GM18520 (cell line): Measurements from ENCODE around the gene MBTPS2.
"Not testable (repeated sequence)": the region's sequence is repeated elsewhere in the genome, so short reads cannot be mapped to it uniquely, and the experiment has no call there.

Experiments used
- ATAC-seq: cut with Tn5 transposase; IDR thresholded peaks from one replicate; pipeline ENCODE4 v1.9.1; 2021; ENCODE audit not compliant: unreplicated experiment

MBTPS2 gene

DNA sequence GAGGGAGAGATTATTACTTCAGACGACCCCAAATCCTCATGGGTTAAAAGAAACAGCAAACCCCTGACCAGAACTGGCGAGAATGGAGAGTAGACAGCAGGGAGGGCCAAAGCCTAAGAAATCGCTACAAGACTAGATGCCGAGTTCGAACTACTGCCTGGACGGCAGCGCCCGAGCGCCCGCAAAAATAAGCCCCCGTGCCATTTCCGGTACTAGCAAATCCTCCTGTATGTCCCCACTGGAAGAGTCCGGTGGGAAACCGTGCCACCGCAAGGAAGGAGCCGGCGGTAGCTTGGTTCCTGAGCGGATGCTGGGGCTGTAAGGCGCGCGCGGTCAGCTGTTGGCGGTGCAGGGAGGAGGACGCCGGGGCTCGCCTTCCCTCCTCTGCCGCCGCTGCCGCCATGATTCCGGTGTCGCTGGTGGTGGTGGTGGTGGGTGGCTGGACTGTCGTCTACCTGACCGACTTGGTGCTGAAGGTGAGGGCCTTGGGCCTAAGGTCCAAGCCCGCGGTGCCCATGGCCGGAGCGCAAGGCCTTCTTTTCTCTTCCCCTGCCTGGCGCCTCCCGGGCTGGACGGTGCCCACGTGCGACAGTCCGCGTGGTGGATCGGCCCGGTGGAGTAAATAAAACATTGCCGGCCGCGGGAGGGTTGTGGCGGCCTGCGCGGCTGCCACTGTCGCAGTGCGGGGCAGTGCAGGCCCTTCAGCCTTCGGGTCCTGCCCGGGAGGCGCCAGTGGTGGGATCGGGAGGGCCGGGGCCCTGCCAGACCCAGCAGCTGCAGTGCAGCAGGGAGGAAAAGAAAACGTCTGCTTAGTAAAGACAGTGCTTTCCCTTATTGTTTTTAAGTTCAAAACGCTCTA lies at the start of gene MBTPS2:
Gene MBTPS2, plus strand, starts transcription at position 284 of the 859 bp plus-strand sequence. Its CDS starts 118 bp downstream, at position 402.
- ATAC-seq, result peak; percentile 65

DNA sequence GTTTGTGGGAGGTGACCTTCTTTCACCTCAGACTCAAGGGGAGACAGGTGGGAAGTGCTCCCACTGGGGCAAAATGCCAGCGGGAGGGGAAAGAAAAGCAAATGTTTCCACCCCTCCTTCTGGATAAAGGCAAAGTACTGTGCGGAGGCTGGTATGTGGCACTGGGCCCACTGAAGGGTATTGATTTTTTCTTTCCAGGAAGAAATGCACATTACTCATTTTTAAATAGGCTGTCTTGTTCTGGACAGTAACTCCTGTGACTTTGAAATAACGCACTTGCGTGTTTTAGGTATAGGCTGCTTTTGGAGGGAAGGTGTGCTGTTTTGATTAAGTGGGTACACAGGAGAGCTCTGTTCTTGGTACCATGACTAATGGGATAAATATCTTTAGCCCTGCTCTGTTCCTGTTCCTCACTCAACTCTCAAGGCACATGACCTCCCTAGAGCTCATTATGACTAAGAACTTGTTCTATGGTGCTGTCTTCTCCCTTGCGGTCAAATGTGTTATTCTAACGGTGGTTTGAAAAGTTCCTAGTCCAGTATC lies 40.7 kb upstream of the MBTPS2 start:
- ATAC-seq, result peak; percentile 93

DNA sequence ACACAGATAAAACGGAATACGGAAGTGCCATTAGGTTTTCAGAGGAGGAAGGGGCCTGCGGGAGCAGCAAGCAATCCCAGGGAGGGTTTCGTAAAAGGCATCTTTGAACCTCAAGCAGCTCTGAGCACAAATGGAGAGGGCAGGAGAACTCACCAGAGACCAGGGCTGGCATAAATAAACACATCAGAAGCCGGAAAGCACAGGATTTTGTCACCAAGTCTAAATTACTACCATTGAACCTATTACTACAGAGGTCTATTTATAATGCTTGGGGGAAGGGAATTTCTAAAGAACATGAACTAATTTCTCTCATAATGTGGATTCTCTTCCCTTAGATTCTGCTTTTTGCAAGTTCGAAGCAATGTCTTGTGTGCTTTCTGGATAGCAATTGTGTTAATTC lies 39.6 kb upstream of the MBTPS2 start:
- no peak for ATAC-seq

DNA sequence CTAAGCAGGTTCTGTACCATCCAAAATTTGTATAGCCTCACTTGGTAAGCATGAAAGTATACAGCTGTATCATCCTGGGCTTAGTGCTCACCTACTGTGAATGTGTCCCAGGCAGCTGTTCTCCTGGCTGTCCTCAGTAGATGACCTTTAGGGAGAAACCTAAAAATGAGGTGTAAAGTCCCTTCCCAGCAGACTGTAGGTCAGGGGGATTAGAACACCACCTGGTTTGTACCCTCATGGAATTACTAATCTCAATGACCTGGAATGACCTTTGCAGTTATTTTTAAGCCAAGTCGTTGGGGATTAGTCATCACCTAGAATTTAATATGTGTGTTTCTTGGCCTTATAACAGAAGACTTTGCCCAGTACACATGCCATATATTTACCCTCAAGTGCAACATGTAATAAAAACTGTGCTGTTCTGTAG lies 39.1 kb upstream of the MBTPS2 start:
- no peak for ATAC-seq

DNA sequence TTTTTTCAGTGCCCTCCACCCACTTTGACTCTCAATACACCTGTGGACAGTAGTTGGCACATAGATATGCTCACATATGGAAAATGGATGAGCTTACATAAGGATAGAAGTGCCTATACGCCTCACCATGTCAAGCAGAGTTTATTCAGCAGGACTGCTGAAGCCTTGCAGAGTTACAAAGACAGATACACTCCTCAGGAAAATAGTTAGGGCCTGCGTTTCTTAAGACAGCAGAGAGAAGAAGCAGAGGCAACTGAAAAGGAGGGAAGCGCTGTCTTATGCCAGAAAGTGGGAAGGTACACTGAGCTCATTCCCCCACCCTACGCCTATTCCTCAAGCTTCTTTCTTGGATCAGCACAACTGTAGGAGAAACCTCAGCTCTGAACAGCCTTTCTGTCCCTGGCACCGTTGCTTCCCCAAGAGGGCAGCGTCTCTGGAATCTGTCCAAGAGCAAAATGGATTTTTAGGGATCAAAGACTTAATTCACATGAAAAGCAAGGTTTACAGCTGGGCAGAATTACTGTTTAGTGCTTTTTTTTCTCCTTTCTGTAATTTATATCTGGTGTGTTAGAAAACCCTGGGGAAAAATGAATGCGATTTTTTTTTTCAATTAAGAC lies 37.3 kb upstream of the MBTPS2 start:
- no peak for ATAC-seq

DNA sequence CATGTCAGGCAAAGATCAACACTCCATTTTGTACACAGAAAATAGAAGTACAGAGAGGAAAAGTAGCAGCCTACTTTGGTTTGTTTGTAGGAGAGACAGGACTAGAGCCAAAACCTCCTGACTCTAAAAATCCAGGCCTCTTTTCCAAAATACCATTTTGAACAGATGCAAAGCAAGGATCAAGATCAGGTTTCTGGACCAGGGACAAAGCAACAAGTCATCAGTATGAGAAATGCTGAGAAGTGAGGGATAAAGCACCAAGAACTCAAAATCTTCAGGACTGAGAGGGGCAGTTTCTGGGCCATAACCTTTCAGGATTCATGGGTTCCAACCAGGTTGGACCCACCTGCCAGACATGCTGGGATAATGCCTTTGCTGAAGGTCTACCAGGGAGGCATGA lies 36.6 kb upstream of the MBTPS2 start:
- no peak for ATAC-seq

DNA sequence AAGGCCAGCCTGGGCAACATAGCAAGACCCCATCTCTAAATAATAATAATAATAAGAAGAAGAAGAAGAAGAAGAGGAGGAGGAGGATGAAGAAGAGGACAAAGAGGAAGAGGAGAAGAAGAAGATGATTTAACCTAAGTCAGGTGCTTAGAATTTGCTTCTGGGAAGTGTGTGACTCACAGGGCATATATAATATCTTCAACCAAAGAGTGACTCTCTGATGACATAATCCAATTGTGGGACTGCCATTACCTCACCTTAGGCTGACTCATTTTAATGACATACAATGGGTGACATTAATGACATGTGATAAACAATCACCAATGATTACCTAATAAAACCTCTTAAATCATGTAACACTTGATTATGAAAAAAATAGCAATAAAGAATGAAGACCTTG lies 32.7 kb upstream of the MBTPS2 start:
- no peak for ATAC-seq

DNA sequence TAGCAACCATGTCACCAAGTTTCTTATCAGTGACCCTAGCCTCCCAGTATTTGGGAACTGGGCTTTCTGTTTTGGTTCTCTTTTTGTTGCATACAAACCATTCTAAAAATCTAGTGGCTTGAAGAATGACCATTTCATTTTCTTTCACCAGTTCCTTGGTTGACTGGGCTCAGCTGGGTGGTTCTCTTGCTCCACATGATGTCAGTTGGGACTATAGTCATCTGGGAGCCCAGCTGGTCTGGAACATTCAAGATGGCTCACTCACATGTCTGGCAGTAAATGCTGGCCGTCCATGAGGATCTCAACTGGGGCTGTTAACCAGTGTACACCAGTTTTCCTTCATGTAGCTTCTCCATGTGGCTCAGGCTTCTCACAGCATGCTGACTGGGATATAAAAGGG lies 27.6 kb upstream of the MBTPS2 start:
- ATAC-seq, result no peak

DNA sequence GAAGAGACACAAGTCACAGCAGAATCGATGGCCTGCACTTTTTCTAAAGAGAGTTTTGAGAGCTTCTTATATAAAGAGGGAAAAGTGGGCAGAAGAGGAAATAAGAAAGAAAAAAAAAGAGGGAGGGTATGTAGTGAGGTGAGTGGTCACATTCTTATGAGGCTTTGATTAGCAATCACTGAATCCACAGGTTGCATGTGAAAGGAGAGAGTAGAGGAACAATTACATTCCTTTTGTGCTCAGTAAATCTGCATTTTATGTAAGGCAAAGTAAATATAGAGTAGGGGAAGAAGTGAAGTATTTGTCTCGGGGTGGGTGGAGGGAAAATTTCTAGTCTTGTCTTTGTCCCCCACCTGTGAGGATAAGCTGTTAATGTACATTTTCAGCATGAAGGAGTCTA lies 26.8 kb upstream of the MBTPS2 start:
- ATAC-seq, result no peak

DNA sequence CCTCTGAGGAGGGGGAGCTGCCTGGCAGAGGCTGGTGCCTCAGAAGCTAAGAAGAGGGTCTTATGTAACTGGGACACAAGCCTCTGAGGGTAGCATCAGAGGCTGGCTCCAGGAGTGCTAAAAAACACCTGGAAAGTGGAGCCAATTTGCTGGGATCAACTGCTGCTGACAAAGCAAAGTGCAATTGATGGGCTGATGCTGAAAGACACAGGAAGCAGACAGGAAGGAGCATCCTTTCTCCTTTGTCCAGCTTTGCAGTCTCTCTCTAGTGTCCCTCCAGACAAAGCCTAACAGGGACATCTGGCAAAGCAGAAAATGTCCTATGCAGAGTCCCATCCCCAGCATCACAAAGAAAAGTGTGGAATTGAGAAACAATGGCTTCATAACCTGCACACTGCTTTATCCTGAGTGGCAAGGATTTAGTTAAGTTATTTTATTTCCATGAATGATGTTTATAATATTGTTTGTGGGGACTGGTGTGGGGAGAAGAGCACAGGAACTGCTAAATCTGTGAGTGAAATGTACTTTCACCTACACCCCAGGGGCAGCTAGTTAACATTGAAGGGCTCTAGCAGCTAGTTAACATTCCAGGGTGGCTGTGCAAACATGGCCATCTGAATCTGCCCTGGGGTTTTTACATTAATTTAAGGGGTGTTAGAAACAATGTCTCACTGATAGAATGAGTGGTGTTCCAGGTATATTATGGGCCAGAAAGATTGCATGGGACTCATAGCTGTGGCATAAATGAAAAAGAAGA lies 25.6 kb upstream of the MBTPS2 start:
- ATAC-seq, result no peak

DNA sequence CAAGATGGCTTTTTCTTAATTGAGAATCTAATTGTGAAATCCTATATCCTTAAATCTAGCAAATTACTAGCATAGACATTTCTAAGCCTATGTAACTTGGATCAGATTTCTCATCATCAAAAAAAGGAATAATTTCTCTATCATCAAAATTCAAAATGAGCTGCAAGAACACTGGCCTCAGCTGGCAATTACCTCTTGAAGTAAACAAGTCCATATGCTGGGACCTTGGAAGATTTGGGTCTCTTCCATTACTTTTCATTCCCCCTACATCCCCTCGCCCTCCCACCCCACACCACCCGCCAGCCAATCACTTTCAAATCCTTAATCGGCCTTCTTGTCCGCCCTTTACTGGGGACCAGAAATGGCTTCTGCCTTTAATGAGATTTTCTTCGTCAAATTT lies 23.3 kb upstream of the MBTPS2 start:
- no peak for ATAC-seq

DNA sequence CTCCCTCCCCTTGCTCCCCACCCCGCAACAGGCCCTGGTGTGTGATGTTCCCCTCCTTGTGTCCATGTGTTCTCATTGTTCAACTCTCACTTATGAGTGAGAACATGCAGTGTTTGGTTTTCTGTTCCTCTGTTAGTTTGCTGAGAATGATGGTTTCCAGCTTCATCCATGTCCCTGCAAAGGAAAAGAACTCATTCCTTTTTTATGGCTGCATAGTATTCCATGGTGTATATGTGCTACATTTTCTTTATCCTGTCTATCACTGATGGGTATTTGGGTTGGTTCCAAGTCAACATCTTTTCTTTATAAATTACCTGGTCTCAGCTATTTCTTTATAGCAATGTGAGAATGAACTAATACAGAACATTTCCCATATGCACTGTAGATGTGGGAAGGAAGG lies 19.2 kb upstream of the MBTPS2 start:
- ATAC-seq, result not testable (repeated sequence)

DNA sequence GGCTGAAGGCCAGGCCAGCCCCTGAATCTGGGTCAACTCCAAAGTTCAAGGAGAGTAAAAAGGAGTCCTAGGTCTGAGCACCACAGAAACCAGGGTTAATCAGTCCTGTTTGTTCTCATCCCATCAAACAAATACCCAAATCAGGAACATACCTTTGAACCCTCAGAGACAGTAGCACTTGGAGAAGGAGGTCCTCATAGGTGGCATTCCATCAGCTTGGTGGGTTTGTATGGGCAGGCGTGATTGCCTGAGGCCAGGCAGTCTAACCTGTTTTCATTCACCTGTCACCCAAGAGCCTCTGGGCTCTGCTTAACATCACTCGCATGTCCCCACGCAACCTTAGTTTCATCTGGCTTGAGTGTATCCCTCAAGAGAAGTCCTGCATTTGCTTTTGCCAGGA lies 17.5 kb upstream of the MBTPS2 start:
- ATAC-seq, result no peak

DNA sequence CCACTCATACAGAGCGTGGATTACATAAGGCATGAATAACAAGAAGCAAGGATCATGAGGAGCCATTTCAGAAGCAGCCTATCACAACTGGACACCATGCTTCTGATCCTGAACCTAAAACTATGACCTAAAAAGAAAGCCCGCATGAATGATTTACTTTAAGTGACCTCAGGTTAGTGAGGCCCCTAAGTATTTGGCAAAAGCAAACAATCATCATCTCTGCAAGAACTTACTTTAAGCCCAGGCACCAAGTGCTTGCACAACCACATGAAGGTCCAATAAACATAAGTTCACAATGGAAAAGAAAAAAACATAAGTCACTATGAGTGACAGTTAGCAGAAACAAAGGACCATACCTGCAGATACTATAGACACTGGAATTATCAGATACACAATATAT lies 7.9 kb upstream of the MBTPS2 start:
- no peak for ATAC-seq

DNA sequence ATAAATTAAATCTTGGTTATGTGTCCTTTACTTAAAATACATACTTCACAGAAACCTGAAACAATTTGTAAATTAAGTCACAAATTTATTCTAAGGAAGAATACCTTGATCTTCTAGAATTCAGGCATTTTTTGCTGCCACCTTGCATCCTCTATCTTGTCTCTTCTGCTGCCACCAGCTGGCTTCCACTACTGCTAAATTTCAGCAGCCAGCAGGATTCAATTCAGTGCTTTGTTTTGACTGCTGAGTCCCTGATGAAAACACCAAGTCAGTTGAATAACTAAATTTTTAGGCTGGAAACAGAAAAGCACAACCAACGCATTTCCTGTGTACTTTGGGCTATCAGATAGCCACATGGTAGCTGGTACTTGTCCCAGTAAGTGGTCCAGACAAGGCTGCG lies 2.4 kb upstream of the MBTPS2 start:
- ATAC-seq, result no peak

DNA sequence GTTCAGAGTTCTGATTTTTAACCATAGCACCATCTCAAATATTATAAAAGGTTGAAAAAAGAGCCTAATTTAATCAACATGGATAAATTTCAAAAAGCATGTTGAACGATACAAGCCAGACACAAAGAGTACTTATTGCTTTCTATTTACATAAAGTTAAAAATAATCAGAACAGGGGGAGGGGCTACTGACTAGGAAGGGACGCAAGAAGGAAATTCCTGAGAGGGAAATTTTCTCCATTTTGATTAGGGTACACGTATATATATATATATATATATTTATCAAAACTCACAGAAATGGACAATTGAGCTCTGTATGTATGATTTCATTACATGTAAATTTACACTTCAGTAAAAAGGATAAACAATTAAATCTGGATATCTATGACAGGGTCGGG lies 482 bp upstream of the MBTPS2 start:
- ATAC-seq, result no peak

DNA sequence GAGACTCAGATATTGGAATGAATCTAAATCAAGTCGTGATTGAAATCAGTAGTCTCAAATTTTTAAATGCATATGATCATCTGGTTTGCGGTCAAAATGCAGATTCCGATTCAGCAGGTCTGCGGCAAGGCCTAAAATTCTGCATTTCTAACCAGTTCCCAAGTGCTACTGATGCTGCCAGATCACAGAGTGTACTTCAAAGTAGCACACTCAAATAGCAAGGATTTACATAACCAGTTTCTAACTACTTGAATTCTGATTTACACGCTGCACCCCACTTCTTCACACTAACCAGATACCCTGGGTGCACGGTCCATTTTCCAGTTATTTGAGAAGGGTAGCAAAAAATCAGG lies 752 bp downstream of the MBTPS2 start:
- ATAC-seq, result peak; percentile 23

DNA sequence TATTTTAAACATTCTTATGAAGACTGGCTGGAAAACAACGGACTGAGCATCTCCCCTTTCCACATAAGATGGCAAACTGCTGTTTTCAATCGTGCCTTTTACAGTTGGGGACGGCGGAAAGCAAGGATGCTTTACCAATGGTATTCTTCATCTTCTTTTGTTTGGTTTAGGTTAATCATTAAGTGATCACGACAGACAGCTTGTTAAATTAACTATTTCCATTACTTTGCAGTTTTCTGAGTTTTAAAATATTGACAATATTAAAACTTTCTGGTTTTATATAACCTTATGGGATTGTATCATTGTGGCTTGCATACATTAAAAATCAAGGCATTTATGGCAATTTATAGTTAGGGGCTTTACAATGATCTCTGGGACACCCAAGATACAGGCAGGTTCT lies 3.8 kb downstream of the MBTPS2 start:
- ATAC-seq, result no peak

DNA sequence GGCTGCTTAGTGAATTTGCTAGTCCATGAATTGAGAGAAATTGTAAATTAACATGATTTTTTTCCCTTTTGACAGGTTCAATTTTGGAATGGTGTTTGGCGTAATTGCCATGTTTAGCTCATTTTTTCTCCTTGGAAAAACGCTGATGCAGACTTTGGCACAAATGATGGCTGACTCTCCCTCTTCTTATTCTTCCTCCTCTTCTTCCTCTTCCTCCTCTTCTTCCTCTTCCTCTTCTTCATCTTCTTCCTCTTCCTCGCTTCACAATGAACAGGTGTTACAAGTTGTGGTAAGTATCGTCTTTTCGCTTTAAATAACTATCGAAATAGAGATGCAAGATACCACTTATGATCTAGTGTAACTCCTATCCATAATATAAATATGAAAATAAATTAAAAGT lies 5.7 kb downstream of the MBTPS2 start:
- no peak for ATAC-seq

DNA sequence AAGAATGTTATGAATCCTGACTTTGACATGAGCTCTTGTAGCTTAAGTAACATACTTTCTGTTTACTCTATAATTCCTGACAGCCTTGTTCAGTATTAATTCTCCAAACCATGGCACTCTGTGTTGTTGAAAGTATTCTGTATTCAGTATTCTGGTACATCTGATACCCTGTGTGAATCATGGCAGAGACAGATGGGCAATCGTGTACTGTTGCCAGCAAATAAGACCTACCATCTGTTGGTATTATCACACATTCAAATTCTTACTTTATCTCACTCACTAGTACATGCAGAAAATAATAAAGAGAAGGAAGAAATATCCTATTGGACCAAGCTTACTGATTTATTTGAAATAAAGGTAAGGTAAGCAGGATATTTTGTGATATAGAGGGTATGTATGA lies 7.9 kb downstream of the MBTPS2 start:
- ATAC-seq, result no peak

DNA sequence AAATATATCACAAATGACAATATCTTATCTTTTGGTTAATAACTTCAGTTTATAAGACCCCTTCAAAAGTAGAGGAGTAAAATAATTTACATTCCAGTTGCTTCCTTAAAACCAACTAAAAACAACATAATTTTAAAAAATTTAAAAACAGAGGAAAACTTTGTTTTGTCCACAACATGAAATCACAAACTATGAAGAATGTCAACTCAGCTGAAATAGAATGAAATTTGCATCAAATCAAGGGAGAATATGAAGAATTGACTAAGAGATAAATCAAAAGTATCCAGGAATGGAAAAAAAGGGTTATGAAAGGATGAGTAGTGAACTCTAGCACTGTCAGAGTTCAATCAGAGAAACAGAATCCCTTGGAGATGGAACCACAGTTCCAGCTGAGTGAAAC lies 14.2 kb downstream of the MBTPS2 start:
- no peak for ATAC-seq

DNA sequence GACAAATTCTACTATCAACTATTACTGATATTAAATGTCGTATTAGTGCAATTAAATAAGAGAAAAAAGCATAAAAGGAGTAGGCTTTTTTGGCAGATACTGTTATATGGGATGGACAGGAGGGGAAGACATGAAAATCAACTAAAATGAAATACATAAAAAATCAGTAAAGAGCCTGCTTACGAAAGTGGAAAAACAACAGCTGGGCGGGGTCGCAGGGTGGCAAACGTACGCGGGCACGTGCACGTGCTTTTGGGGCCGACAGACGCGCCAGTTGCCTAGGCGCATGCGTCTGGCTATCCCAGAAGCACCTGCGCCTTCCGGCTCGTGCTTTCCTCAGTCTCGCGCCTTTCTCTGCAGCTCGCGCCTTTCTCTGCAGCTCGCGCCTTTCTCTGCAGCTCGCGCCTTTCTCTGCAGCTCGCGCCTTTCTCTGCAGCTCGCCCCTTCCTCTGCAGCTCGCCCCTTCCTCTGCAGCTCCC lies 16.6 kb downstream of the MBTPS2 start, which contains the start of gene YY2:
Gene YY2, plus strand, starts transcription at position 51 of the 479 bp plus-strand sequence. CDS start 498 bp downstream, outside the sequence.
- ATAC-seq, result no peak
